Measurements from ENCODE around the gene ASPHD2. TPM values are rescaled to one million over a fixed set of nuclear protein-coding genes. Genes with fewer than 3 reads are reported as not detected.

The ASPHD2 gene
- total RNA-seq = 1 to 10 TPM; 1.6 to 2.6 TPM

DNA sequence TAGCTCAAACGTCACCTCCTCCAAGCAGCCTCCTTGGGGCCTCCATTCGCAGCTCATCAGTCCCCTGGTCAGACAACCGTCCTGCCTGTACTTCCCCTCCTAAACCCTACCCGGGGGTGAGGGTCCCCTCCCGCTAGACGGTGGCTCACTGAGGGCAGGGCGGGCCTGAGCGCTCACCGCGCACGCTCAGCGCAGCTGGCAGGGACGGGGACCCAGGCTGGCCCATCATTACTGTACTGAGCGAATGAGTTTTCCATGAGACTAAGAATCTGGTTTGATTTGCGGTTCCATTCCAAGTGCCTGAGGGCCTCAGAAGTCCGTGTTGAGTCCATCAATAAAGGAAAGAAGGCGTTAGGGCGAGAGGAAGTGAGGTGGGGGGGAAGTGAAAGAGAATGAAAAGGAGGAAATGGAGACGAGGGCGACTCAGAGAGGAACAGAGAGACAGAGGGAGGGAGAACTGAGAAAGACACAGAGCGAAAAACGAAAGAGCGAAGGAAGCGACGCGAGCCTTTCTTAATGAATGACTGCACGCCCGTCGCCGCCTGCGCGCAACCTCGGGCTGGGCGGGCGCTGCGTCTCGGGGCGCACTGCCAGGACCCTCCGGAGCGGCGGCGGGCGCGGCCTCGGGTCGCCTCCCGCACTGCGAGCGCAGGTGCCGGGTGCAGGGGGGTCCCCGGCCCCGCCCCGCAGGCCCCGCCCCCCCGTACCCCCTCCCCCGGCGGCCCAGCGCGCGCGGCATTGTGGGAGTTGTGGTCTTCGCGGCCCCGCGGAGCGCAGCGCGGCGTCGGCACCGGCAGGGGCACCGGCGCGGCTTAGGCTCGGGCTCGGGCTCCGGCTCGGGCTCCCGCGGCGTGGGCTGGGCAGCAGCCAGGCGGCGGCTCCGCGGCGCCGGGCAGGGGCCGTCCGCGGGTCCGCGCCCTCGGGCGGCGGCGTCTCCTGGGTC lies at the start of gene ASPHD2:
Gene ASPHD2 (plus strand): TSS at position 746 of the 943 bp plus-strand sequence. CDS start 4,356 bp downstream, outside the sequence.
- H3K4me3 ChIP-seq = peak within 1 kb of the TSS; percentile 74
- no peaks in the 10 kb centered on the region for H3K36me3 ChIP-seq
- TF ChIP-seq CTCF (IDR thresholded peaks at IDR 0.05) = no peak
- ATAC-seq (ENCODE audit: insufficient number of reproducible peaks, low FRiP score, low read depth) (no peak), DNase-seq (ENCODE audit: low spot score) (no peak)
- peaks cover 0 to 11% of the 10 kb centered on the region in 2 donors for H3K4me1 ChIP-seq (ENCODE audit: control insufficient read depth in 1 of 2, low read depth in 2 of 2)
- H3K27me3 ChIP-seq (replicated peaks; ENCODE audit: insufficient read depth) = no peaks in the 10 kb centered on the region
- H3K27ac ChIP-seq = peak within 1 kb of the TSS; percentile 2 to 41
- H3K9me3 ChIP-seq = no peaks in the 10 kb centered on the region

- no peak for ATAC-seq (ENCODE audit: insufficient number of reproducible peaks, low FRiP score, low read depth)
These were observed 48.8 kb upstream of the ASPHD2 start for GRCh38 chr22:26380072-26380830.

GRCh38 chr22:26382782-26383181 lies 46.3 kb upstream of the ASPHD2 start:
- TF ChIP-seq CTCF (IDR thresholded peaks at IDR 0.05) = no peak
- Histone ChIP-seq H3K36me3 (no peaks in the 10 kb centered on the region), H3K4me3 (no peak overlapping the region), H3K9me3 (no peaks in the 10 kb centered on the region), H3K27ac (no peak overlapping the region), H3K27me3 (replicated peaks; ENCODE audit: insufficient read depth) (no peaks in the 10 kb centered on the region), H3K4me1 (ENCODE audit: control insufficient read depth in 1 of 2, low read depth in 2 of 2) (no peaks in the 10 kb centered on the region)
- DNase-seq (ENCODE audit: low spot score) (no peak), ATAC-seq (ENCODE audit: insufficient number of reproducible peaks, low FRiP score, low read depth) (no peak)

More at GRCh38 chr22:26380072-26380830, 48.8 kb upstream of the ASPHD2 start:
- Histone ChIP-seq H3K36me3 (no peaks in the 10 kb centered on the region), H3K27me3 (replicated peaks; ENCODE audit: insufficient read depth) (no peaks in the 10 kb centered on the region), H3K4me3 (no peak overlapping the region), H3K27ac (no peak overlapping the region), H3K9me3 (no peaks in the 10 kb centered on the region), H3K4me1 (ENCODE audit: control insufficient read depth in 1 of 2, low read depth in 2 of 2) (no peaks in the 10 kb centered on the region)
- no peak for DNase-seq (ENCODE audit: low spot score)
- no peak for TF ChIP-seq CTCF (IDR thresholded peaks at IDR 0.05)

DNA sequence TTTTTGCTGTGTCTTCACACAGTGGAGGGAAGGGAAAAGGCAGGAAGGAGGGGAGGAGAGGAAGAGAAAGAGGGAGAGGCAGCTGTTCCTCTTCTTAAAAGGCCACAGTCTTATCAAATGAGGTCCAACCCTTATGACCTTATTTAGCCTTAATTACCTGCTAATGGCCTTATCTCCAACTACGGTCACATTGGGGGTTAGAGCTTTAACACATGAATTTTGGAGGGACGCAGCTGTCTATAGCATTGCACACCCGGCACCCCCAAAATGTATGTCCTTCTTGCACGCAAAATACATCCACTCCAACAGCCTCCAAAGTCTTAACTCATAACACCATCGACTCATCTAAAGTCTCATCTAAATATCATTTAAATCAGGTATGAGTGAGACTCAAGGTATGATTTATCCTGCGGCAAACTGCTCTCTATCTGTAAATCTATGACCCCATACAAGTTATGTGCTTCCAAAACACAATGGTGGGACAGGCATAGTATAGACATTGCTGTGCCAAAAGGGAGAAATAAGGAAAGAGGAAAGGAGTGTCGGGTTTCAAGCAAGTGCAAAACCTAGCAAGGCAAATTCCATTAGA lies 45.0 kb upstream of the ASPHD2 start:
- ATAC-seq (ENCODE audit: insufficient number of reproducible peaks, low FRiP score, low read depth) (no peak), DNase-seq (ENCODE audit: low spot score) (no peak)
- no peaks in the 10 kb centered on the region for H3K27me3 ChIP-seq (replicated peaks; ENCODE audit: insufficient read depth)
- H3K4me1 ChIP-seq (ENCODE audit: control insufficient read depth in 1 of 2, low read depth in 2 of 2) = no peaks in the 10 kb centered on the region
- no peak overlapping the region for H3K27ac ChIP-seq
- H3K36me3 ChIP-seq = no peaks in the 10 kb centered on the region
- H3K9me3 ChIP-seq = no peaks in the 10 kb centered on the region
- no peak overlapping the region for H3K4me3 ChIP-seq
- TF ChIP-seq CTCF (IDR thresholded peaks at IDR 0.05) = no peak

DNA sequence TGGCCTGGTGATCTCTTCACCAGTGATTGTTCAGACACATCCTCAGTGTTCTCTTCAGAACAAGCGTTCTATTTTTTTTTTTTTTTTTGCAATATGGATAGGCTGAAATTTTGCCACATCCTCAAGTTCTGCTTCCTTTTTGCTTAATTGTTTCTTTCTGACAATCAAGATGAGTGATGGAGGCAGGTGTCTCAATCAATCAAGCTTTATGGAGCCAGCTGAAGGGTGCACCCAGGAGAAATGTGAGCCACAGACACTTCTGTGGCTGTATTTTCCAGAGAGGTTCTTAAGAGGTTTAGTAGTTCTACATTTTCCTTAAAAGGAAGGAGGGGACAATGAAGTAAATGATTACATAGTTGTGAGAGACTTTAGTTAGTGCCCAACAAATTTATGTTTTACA lies 43.9 kb upstream of the ASPHD2 start:
- ATAC-seq (ENCODE audit: insufficient number of reproducible peaks, low FRiP score, low read depth) (no peak), DNase-seq (ENCODE audit: low spot score) (no peak)
- Histone ChIP-seq H3K9me3 (no peaks in the 10 kb centered on the region), H3K27ac (no peak overlapping the region), H3K4me1 (ENCODE audit: control insufficient read depth in 1 of 2, low read depth in 2 of 2) (no peaks in the 10 kb centered on the region), H3K27me3 (replicated peaks; ENCODE audit: insufficient read depth) (no peaks in the 10 kb centered on the region), H3K36me3 (no peaks in the 10 kb centered on the region), H3K4me3 (no peak overlapping the region)
- no peak for TF ChIP-seq CTCF (IDR thresholded peaks at IDR 0.05)
